ENCODE results near the gene CACNA1S.

The CACNA1S gene

DNA sequence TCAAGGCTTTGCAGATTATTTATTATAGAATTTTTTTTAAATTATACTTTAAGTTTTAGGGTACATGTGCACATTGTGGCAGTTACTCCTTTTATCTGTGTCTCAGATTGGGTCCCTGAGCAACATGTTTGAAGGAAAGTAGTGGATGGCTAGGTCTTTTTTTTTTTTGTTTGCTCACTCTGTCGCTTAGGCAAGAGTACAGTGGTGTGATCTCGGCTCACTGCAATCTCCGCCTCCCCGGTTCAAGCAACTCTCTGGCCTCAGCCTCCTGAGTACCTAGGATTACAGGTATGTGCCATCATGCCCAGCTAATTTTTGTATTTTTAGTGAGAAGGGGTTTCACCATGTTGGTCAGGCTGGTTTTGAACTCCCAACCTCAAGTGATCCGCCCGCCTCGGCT, 49.1 kb downstream of the CACNA1S start:
- no peak for DNase-seq (ENCODE audit: low read depth in 2 of 2, low spot score in 1 of 2)

DNA sequence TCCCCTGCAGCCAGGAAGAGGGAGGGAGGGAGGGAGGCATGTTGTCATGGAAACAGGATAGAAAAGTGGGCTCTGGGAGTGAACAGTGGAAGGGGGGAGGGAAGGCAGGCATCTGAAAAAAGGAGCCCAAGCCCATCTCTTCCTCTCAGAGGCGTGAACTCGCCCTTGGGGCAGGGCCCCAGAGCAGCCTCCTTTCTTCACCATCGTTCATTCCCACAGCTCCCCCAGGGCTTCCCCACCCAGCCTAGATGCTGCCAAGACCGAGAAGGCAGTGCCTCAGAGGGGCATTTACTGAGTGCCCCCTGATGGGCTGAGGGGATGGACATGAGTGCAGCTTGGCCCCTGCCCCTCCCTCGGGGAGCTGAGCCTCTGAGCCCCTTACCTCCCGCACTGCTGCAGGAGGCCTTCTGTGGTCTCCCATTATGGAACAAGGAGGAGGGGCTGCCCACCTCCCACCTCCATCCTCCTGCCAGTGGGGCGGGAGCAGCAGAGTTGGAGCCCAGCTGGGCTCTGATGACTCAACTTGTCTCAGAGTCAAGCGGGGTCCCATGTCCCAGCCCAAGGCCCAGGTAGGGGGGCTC, 49.6 kb downstream of the CACNA1S start:
- DNase-seq (ENCODE audit: low read depth in 2 of 2, low spot score in 1 of 2), result no peak

DNA sequence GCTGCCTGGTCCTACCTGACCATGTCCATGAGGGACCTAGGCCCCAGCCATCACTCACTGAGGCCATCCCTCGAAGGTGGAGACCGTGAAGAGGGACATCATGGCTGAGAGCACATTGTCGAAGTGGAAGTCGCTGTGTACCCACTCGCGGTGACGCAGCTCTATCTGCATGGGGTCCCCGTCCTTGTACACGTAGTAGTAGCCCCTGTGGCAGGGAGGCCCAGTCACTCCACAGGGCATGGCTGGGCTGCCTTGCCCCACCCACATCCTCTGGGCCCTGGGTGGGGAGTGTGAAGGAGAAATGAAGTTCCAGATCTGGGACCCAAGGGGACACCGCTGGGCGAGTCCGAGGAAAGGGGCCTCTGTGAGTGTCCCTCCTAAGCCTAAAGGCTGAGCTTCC, 50.3 kb downstream of the CACNA1S start:
- DNase-seq (ENCODE audit: low read depth in 2 of 2, low spot score in 1 of 2), result no peak

DNA sequence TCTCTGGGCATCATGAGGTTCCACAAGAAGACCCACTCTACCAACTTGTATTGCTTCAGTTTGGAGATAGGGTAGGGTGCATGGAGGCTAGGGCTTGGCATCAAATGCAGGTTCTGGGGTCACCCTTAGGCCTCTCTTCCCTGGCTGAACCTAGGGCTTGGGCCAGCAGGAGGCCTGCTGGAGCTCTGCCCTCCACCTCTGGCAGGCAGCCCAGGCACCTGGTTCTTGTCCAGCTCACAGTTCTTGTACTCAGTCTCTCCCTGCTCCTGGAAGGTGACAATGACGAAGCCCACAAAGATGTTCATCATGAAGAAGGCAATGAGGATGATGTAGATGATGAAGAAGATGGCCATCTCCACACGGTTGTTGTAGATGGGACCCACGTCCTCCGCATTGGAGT, 51.2 kb downstream of the CACNA1S start:
- no peak for DNase-seq (ENCODE audit: low read depth in 2 of 2, low spot score in 1 of 2)

DNA sequence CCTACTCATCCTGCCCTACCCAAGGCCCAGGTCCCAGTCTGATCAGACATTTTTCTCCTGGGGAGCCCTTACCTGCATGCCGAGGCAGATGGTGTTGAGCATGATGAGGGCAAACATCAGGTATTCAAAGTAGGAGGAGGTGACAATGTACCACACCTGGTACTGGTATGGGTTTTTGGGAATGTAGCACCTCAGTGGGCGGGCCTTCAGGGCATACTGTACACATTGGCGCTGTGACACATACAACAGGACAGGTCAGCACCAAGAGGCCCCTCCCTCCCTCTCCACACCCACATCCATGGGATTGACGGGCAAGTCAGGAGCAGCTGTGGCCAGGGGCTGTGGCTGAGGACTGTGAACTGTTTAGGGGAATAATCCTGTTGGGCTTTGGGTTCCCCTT, 51.6 kb downstream of the CACNA1S start:
- DNase-seq (ENCODE audit: low read depth in 2 of 2, low spot score in 1 of 2), result no peak

DNA sequence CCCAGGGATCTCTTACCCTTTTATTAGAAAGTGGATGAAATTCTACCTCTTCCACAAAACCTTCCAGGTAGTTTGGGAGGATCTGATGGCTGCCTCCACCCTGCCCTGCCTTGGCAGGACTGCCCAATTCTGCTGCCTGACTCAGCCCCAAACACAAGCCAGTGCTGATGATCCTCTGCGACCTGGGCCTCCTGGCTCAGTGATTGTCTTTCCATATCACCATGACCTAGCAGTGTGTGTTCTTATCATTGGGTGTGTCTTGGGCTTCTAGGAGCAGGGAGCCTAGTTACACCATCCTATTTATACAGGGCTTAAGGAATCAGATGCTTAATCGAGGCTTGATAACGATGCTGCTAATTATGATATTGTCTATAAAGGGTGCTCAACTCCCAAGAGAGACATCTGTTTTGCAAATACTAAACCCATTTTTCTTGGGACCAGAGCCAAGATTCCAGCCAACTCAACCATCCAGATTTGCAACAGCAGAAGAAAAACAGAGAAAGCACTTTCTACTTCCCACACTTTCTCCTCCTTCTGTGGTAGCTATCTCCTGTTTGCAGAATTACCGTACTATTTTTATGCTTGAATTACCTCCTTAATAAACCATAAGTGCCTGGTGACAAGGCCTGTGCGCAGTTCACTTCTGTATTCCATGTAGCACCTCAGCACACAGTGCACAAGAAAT, 52.2 kb downstream of the CACNA1S start:
- no peak for DNase-seq (ENCODE audit: low read depth in 2 of 2, low spot score in 1 of 2)

DNA sequence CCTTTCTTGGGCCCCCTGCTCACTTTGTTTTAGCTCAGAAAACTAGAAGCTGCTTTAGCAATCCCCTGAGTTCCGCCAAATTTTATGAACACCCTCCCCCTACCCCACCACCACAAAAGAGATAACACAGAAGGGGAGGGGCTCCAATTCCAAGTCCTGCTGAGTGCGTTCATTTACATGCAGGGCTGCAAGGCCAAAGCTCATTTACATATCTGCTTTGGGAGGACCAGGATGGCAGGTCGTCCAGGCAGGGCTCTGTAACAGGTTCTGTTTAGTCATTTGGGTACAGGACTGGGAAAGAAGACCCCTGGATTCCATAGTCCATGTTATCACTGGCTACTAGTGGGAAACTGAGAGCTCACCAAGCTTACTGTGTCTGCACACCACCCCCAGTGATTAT, 52.8 kb downstream of the CACNA1S start:
- DNase-seq (ENCODE audit: low read depth in 2 of 2, low spot score in 1 of 2), result no peak

DNA sequence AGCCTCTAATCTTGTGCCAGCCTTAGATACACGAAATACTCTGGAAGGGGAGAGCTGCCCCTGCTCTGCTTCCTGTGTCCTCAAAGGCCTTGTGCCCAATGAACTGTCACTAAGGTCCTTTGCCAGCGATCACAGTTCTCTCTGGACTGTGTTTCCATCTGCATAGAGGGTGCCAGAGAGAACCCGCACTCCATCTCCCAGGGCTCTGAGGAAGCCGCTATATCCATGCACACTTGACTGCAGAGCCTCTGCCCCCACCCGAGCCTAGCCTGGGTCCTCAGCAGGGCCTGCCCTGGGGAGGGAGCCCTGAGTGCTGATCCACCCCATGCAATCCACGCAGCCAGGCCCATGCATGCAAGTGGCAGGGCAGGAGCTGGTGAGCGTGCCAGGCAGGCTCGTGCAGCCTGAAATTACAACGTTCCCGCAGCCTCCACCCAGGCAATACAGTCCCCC, 58.1 kb downstream of the CACNA1S start:
- no peak for DNase-seq (ENCODE audit: low read depth in 2 of 2, low spot score in 1 of 2)

DNA sequence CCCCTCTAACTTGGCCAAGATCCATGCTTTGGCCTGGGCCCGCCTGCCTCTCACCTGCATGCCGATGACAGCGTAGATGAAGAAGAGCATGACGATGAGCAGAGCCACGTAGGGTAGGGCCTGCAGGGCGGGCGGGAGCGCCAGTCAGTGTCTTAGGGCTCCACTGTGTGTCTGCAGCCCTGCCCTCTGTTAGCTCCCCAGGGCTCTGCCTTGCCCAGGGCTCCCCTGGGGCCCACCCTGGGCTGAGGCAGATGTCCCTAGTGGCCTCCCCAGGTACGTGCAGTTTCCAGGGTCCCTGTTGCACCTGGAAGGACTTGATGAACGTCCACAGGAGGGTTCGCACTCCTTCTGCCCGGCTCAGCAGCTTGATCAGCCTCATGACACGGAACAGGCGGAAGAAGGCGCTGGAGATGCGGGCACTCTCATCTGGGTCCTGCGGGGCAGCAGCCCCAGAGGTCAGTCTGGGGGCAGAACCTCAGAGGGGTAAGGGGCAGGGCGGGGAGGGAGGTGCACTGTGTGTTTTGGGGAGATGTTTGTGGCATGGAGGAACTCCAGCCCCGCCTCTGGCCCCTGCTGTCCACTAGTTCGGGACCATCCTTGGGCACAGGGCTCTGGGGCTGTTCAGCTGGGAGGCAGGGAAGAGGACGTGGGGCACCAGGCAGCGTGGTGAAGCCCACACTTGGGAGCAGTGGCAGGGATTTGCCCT, 58.9 kb downstream of the CACNA1S start:
- DNase-seq (ENCODE audit: low read depth in 2 of 2, low spot score in 1 of 2), result no peak

DNA sequence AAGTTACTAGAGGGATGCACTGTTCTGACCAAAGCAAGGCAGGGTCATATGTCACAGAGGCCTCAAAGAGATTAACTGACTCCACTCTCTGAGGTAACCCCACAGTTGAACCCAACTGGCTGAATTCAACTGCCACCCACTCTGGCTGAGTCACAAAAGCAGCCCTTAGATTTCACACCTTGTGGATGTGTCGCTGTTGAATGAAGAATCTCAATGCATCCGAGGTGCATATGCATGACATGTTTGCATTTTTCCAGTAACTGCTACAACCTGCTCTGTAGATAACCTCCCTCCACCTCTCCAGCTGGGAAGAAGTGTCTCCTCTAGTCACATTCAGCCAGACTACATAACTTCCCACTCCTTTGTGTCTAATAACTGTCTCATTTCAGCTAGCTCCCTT, 60.8 kb downstream of the CACNA1S start:
- DNase-seq (ENCODE audit: low read depth in 2 of 2, low spot score in 1 of 2), result no peak

DNA sequence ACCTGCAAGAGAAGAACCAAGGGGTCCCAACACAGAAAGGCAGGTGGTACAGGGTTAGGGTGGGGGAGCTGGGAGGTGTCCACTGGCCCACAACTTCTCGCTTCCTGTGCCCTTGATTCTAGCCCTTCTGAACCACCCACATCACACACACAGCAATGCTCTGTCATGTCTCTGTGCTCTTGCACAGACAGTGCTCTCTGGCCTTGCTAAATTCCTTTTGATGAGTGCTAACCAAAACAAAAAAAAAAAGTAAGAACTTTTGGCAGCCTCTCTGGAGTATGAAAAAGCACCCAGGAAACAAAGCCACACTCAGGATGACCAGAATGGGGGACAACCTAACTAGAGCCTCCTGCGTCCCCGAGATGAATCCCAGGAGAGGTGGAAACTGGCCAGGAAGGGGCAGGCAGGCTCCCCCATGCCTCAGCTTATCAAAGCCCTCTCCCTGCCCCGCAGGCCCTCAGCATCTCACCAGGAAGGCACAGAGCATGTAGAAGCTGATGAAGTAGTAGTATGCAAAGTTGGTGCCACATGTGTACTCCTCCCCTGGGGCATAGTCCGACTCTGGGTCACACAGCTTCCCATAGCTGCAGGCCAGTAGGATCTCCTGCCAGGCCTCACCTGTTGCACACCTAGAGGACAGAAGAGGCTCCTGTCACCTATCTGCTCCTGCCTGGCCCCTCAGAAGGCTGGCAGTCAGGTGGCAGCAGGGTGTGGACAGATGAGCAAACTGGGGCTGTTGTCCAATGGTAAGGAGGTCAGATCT, 61.5 kb downstream of the CACNA1S start:
- DNase-seq (ENCODE audit: low read depth in 2 of 2, low spot score in 1 of 2), result no peak

DNA sequence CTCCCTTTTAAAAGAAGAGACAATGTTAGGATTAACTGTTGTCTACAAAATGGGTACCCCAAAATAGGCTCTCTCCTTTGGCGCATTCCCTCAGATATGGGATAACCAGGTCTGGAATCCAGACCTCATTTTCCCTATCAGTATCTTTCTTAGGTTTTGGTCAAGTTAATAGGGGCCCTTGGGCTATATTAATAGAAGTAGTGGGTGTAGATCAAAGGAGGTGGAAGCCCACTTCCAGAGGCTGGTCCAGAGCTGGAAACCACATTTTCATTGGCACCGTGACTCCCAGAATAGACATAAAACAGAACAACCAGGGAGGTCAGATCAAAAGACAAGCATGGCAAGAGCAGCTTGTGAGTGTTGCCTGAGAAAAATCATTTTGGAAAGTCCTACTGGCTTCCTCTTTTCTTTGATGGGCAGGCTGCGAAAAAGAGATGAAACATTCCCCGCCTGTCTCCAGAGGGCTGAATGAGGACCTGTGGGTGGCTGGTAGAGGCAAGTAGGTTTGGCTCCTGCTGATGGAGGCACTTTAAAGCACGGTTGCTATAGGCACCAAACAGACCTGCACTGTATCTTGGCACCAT, 62.9 kb downstream of the CACNA1S start:
- no peak for DNase-seq (ENCODE audit: low read depth in 2 of 2, low spot score in 1 of 2)

DNA sequence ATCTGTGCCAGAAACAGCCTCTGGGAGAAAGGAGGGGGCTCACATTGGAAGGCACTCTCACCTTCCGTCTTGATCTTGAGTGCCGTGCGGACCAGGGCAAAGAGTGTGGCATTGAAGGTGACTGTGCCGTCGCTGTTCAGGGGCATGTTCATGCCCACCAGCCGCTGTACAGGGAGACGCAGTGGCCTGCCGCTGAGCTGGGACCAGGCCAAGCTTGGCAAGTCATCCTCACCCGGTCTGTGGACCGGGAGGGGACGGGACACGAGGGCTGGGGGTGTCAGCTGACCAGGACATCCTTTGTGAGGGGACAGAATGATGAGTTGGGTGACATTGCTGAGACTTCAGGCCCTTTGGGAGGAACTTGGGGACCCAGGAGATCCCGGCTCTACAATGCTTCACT, 63.7 kb downstream of the CACNA1S start:
- DNase-seq (ENCODE audit: low read depth in 2 of 2, low spot score in 1 of 2), result no peak

DNA sequence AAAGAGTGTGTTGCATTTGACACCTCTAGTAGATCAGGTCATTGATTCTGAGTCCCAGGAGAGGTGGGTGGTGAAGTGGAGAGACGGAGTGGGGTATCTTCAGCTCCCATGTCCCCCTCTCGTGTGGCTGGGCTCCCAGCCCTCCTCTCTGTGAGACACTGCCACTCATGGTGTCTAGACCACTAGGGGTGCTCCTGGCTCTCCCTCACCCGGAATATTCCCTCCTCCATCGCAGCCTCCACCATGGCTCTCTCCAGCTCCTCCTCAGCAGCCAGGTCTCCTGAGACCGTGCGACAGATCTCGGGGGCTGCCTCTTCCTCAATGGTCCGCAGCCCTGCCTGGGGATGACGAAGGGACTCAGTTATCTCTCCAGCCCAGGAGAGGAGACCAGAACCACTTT, 68.1 kb downstream of the CACNA1S start:
- no peak for DNase-seq (ENCODE audit: low read depth in 2 of 2, low spot score in 1 of 2)

DNA sequence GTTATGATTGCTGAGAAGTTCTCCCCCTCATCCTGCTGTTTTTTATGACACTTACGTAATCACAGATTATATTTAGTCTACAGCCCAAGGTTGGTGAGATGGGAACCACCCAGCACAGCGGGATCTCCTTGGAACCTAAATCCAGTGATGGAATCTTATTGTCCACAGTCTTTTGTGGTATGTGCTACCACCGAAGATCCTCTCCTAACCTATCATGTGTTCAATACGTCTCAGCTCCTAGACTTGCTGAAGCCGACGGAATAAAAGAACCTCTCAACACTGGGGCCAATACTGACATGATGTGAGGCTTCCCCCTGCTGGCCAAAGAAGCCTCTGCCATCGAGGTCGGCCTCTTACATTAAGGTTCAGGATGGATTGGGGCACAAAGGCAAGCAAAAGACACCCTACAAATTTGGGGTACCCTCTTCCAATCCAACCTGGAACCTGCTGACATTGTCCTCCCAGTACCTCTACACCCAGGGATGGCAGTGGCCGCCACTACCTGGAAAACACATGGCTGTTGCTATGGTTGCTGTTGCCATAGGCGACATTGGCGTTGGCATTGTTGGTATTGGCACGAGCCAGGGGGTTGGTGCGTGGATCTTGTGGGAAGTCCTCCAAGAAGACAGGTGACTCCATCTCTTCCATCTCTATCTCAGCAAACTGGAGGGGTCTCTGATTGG, 69.3 kb downstream of the CACNA1S start:
- peak in 1 of 2 donors; percentile 40 for DNase-seq (ENCODE audit: low read depth in 2 of 2, low spot score in 1 of 2)

DNA sequence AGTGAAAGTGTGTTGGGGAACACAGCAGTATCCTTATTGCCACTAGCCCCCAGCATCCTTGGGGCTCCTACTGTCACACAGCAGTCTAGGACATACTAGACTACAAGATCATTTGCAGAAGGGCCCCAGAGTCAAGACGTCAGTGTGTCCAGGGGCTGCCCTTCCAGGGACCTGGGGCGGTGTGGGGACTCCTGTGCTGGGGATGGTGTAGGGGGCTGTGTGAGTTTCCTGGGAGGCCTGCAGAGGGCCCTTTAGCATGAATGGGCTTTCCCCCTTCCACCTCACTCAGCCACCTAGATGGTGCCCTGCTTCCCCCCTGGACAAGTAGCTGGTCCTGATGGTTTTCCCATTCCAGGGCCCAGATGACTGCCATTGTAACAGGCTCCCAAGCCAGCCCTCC, 71.2 kb downstream of the CACNA1S start:
- DNase-seq (ENCODE audit: low read depth in 2 of 2, low spot score in 1 of 2), result no peak

DNA sequence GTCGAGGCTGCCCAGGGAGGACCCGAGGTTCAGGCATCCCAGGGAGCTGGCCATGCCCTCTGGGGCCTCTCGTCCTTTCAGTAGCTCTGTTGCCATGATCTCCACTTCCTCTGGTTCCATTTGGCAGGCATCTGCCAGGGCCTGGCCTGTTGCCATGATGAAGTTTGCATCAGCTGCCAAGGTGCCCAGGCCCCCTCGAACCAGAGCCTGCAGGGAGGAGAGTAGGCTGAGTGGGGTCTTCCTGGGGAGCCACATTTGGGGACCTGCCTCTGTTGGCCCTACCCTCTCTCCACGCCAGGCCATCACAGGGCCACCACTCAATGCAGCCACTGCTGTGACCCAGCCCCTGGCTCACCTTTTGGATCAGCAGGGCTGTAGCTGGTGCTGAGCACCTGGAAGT, 72.3 kb downstream of the CACNA1S start:
- no peak for DNase-seq (ENCODE audit: low read depth in 2 of 2, low spot score in 1 of 2)

DNA sequence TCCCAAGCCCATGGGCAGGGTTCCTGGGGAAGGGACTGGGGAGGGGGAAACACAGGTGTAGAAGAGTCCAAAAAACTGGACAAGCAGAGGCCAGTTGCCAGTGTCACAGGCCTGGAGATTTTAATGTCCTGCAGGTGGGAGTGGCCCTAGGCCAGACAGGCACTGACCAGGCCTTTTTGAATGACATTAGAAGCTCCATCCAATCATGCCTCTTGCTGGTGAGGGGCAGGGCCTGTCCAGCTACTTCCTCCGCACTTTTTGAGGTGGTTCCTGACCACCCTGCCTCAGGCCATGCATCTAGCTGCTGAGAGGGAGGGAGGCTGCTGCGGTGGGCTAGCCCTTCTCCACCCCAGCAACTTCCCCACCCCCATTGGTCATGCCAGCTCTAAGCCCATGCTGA, 72.8 kb downstream of the CACNA1S start:
- no peak for DNase-seq (ENCODE audit: low read depth in 2 of 2, low spot score in 1 of 2)

DNA sequence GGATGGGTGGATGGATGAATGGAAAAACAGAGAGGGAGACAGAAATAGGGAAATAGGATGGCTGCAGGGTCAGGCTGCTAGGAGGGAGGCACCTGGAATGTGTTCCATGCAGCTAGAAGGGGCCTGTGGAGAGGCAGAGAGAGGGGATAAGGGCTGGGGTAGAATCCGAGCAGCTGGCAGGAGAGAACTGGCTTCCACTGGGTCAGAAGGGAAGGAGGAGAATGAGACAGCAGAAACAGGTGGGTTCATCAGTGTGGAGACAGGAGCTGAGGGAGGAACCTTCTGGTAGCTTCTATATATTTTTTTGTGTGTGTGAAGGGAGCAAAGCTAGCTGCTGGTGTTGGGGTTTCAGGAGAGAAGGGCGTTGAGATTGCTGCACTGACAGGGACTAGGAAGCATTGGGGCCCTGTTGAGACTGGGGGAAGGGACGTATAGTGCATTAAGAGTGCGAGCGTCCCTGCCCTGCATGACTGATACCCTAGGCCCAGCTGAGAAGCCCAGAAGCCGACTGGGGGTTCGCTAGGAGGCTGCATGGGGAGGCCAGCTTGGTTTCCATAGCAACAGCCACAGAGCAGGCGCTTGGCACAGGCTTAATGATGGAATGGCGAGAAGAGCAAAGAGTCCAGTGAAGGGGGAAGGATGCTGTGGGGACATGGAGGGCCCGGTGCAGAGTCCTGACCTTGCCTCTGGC, 73.9 kb downstream of the CACNA1S start:
- DNase-seq (ENCODE audit: low read depth in 2 of 2, low spot score in 1 of 2), result no peak

DNA sequence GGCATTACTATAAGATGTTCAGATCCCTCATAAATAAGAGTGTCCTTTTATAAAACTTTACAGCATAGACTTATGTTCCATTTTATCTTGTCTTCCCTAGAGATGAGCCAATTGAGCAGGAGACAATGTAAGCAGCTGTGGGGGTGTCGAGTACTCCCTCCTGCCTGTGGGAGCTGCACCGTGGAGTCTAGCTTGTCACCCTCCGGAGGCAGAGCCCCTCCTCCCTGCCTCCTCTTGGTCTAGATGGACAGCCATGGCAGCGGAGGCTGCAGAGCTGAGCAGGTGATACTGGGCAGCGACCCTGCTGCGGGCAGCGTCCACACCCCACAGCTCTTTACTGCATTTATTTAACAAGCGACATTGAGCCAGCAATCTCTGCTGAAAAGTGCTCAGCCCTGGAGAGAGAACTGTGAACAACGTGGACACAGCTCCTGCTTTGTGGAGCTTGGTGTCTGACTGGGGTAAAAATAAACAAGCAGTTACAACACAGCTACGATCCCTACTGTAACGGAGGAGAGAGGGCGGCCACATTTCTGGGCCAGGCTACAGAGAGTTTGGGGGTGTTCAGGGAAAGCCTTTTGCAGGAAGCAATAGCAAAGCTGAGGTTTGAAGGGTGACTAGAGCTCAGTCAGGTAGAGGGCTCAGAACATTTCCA, 75.9 kb downstream of the CACNA1S start:
- no peak for DNase-seq (ENCODE audit: low read depth in 2 of 2, low spot score in 1 of 2)
